Medulla oblongata (tissue), 1 donor: ENCODE results near the gene TAF1L.

Source experiments
- DNase-seq: peaks from one replicate; pipeline ENCODE4 v3.0.0-alpha.2; 2015; ENCODE audit errors: extremely low spot score

TAF1L gene

GRCh38 chr9:32589083-32589723 lies 46.3 kb downstream of the TAF1L start:
- DNase-seq = peak; percentile 67

GRCh38 chr9:32587901-32588300 lies 47.6 kb downstream of the TAF1L start:
- DNase-seq = no peak

GRCh38 chr9:32584784-32585183 lies 50.7 kb downstream of the TAF1L start:
- no peak for DNase-seq

- peak; percentile 64 for DNase-seq
Measured at GRCh38 chr9:32581512-32582143, 53.8 kb downstream of the TAF1L start.

- no peak for DNase-seq
Measured at GRCh38 chr9:32580631-32581300, 54.7 kb downstream of the TAF1L start.

- peak; percentile 75 for DNase-seq
Measured at GRCh38 chr9:32579706-32580331, 55.6 kb downstream of the TAF1L start.
